BJ (cell line): ENCODE measurements around the gene PPY. TPM values are rescaled to one million over a fixed set of nuclear protein-coding genes. Genes with fewer than 3 reads are reported as not detected.
"Not testable (repeated sequence)": the region's sequence is repeated elsewhere in the genome, so short reads cannot be mapped to it uniquely, and the experiment has no call there.

Experiments used
- CTCF ChIA-PET: fragments of 350-600 bp; formaldehyde crosslinking; extraction: SDS; loops from one replicate; lab custom pipeline; 2021; ENCODE audit warnings: antibody characterized with exemption, inconsistent platforms; lab: Yijun Ruan, JAX
- POLR2A ChIA-PET: fragments of 300-600 bp; sonication (Branson Sonifier 250); formaldehyde crosslinking; extraction: SDS; loops from one replicate; lab custom pipeline; 2021; ENCODE audit warnings: antibody characterized with exemption; lab: Charles Lee
- DNase-seq: peaks from one replicate; pipeline ENCODE4 v3.0.0-alpha.2; 2011; ENCODE audit warnings: low read depth
- H3K27me3 ChIP-seq: 2 replicates; pipeline ENCODE4 v1.6.0; 2011; ENCODE audit warnings: low read length; ENCODE audit not compliant: control insufficient read depth, insufficient read depth
- H3K36me3 ChIP-seq: 2 replicates; pipeline ENCODE4 v1.5.1; 2011; ENCODE audit warnings: low read length; ENCODE audit not compliant: control insufficient read depth, insufficient read depth
- H3K4me3 ChIP-seq: 2 replicates; pipeline ENCODE4 v1.5.1; 2011; ENCODE audit warnings: low read depth, mild to moderate bottlenecking, control low read depth, low read length
- polyA plus RNA-seq: library from polyadenylated mRNA; depleted of rRNA; stranded (reverse); fragments of >200 nt; gene quantifications from 2 replicates; pipeline ENCODE4 v1.2.3, GENCODE V29; 2011
- TF ChIP-seq, protein P1 (sequence below): IDR thresholded peaks from 2 replicates; pipeline ENCODE4 v1.5.1; 2011; ENCODE audit warnings: low read depth, mild to moderate bottlenecking, control low read depth, inconsistent platforms, low read length, moderate library complexity; ENCODE audit not compliant: insufficient read depth

Gene PPY
- polyA plus RNA-seq, 1 experiment: not detected

DNA sequence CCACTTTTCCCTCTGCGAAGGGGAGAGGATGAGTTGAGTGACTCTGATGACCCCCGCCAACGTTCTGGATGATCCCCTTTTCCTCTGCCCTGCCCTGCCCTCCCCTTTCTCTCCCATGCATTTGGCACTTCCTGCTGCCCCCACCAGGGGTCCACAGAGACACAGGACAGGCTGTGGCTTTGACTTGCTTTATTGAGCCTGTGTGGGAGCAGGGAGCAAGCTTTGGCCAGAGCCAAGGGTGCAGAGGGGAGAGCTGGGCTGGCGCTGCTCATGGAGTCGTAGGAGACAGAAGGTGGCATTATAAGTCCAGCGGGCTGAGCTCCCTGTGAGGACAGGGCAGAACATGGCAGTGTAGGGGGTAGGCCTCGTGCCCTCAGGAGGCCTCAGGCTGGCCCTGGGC lies 1.6 kb downstream of the PPY start:
- Histone ChIP-seq H3K36me3 (no peaks in the 10 kb centered on the region), H3K27me3 (peaks cover 8% of the 10 kb centered on the region; the same call in 1 of the 2 replicates), H3K4me3 (no peak overlapping the region)
- DNase-seq: no peak
- POLR2A ChIA-PET: no interaction called here
- TF ChIP-seq, protein P1, sequence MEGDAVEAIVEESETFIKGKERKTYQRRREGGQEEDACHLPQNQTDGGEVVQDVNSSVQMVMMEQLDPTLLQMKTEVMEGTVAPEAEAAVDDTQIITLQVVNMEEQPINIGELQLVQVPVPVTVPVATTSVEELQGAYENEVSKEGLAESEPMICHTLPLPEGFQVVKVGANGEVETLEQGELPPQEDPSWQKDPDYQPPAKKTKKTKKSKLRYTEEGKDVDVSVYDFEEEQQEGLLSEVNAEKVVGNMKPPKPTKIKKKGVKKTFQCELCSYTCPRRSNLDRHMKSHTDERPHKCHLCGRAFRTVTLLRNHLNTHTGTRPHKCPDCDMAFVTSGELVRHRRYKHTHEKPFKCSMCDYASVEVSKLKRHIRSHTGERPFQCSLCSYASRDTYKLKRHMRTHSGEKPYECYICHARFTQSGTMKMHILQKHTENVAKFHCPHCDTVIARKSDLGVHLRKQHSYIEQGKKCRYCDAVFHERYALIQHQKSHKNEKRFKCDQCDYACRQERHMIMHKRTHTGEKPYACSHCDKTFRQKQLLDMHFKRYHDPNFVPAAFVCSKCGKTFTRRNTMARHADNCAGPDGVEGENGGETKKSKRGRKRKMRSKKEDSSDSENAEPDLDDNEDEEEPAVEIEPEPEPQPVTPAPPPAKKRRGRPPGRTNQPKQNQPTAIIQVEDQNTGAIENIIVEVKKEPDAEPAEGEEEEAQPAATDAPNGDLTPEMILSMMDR: peak; percentile 73
- CTCF ChIA-PET: interaction anchor here (0.5 to 5.6 kb wide), 8 partner anchors 10 to 166 kb away, joined by 3 to 27 read pairs (median 4); no protein-coding TSS in a partner anchor

DNA sequence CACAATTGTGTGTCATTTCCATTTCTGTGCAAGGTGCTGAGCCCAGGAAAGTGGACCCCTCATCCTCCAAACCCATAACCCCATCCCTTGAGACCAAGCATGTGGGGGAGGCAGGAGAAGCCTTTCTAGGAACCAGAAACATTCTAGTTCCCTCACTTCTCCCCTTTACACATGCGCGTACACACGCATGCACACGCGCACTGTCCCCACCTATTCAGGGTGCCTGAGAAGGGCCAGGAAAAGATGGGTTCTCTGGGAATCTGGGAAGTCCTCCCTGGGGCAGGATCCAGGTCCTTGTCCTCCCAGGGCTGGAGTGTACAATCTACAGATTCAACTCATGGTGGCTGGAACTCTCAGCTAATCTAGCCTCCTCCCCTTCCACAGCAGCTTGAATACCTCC lies 2.4 kb downstream of the PPY start:
- TF ChIP-seq, protein P1: no peak
- POLR2A ChIA-PET: no interaction called here
- Histone ChIP-seq H3K36me3 (no peaks in the 10 kb centered on the region), H3K27me3 (peaks cover 8% of the 10 kb centered on the region; the same call in 1 of the 2 replicates), H3K4me3 (no peak overlapping the region)
- CTCF ChIA-PET: interaction anchor here (0.9 to 4.8 kb wide), 8 partner anchors 12 to 94 kb away, joined by 3 to 31 read pairs (median 4); no protein-coding TSS in a partner anchor
- DNase-seq: no peak

DNA sequence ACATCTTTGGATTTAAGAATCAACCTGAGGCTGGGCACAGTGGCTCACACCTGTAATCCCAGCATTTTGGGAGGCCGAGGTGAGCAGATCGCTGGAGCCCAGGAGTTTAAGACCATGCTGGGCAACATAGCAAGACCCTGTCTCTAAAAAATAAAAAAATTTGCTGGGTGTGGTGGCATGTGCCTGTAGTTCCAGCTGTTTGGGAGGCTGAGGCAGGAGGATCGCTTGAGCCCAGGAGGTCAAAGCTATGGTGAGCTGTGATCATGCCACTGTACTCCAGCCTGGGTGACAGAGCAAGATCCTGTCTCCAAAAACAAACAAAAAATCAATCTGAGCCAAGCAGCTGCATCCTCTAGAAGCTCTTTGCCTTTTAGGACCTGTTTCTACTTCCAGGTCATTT lies 2.8 kb downstream of the PPY start:
- H3K4me3 ChIP-seq, DNase-seq, H3K27me3 ChIP-seq, POLR2A ChIA-PET, H3K36me3 ChIP-seq: not testable (repeated sequence)
- CTCF ChIA-PET: interaction anchor here (0.6 to 4.8 kb wide), 9 partner anchors 11 to 94 kb away, joined by 3 to 31 read pairs (median 4); no protein-coding TSS in a partner anchor

DNA sequence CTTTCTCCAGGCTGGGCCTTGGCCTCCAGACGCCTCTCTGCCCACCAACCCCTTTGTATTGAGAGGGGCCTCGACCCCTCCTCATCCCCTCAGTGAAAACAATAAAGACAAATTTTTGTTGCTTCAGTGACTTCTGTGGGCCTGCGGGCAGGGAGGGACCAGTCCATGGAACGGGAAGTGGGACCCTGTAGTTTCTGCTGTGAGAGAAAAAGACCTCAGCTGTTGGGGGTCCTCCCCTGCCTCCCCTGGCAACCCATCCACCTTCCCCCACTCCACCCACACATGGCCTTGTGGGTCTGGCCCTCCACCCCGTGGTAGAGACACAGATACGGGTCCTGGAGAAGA lies 3.5 kb downstream of the PPY start:
- ChIA-PET CTCF (interaction anchor here (0.8 to 4.8 kb wide), 5 partner anchors 14 to 59 kb away, joined by 3 to 31 read pairs (median 3); no protein-coding TSS in a partner anchor), POLR2A (no interaction called here)
- DNase-seq: no peak
- Histone ChIP-seq H3K36me3 (no peaks in the 10 kb centered on the region), H3K4me3 (no peak overlapping the region), H3K27me3 (peaks cover 8% of the 10 kb centered on the region; the same call in 1 of the 2 replicates)
- TF ChIP-seq, protein P1: no peak

DNA sequence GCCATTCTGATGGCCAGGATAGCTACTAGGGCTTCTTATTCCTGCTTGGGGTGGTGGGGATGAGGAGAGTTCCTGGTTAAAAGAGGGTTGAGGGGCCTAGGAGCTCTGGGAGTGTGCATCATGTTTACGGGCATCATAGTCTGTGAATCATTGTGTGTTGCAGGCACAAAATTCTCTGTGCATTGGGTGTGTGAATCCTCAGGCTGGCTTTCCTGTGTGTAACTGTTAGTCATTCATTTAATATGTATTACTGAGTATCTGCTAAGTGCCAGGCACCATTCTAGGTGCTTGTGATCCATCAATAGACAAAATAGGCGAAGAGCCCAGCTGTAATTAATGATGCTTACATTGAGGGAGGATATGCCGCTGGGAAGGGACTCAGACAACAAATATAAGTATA lies 5.8 kb downstream of the PPY start:
- ChIA-PET CTCF (interaction anchor here (0.7 to 4.8 kb wide), 9 partner anchors 10 to 319 kb away, joined by 3 to 31 read pairs (median 5); no protein-coding TSS in a partner anchor), POLR2A (no interaction called here)
- H3K36me3 ChIP-seq: no peaks in the 10 kb centered on the region

More for the DNA sequence above, 5.8 kb downstream of the PPY start:
- TF ChIP-seq, protein P1: no peak
- Histone ChIP-seq H3K27me3 (peaks cover 10% of the 10 kb centered on the region), H3K4me3 (no peak overlapping the region)
- DNase-seq: no peak
